HG03139 (cell line): Measurements from ENCODE around the gene HCLS1.
"Not testable (repeated sequence)": the region's sequence is repeated elsewhere in the genome, so short reads cannot be mapped to it uniquely, and the experiment has no call there.

Experiments used
- ATAC-seq: cut with Tn5 transposase; IDR thresholded peaks from one replicate; pipeline ENCODE4 v1.9.1; 2021; ENCODE audit not compliant: unreplicated experiment

The HCLS1 gene

GRCh38 chr3:121599900-121600299 is 60.8 kb downstream of the HCLS1 start:
- ATAC-seq = not testable (repeated sequence)

GRCh38 chr3:121598564-121598963 is 62.1 kb downstream of the HCLS1 start:
- no peak for ATAC-seq

DNA sequence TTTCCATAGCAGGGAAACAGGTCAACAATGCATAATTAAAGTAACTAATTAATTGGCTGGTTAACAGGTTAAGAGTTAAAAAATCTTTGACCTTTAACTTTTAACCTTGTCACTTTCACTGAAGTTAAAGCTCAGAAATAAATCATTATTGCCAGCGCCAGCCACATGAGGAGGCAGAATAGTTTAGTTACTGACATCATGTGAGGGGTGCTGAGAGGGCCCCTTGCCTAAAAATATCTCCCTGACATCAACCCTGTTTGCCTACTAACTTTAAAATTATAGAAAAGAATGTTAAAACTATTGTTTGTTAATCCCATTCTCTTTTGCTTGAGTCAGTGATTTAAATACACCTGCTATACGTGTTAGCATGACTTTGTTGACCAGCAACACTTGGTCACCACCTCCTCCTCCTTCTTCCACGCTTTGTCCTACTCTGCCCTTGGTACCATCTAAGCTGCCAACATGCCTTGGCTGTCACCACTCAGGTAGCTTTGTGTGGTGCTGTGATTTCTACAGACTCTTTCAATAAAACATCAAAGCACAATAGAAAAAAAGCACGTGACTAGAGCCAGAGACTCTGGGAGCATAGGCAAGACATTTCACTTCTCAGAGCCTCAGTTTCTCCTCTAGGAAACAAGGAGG is 64.8 kb downstream of the HCLS1 start:
- ATAC-seq = no peak

DNA sequence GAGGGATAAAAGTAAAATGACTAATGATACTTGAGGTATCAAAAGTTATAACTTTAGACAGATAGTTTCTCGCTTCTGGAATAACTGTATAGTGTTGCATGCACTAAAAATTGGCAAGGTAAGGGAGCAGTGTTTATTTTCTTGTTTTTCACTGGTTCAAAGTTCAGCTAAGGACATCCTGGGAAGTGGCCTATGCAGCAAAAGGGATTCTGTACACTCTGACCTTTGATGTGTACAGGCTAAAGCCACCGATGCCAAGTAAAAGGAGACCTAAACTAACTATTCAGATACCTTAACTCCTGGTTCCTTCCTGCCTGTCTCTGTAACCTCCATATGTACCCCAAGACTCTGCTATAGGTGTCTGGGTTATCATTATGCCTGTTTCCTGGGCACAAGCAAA is 65.9 kb downstream of the HCLS1 start:
- ATAC-seq = no peak

GRCh38 chr3:121593806-121594205 is 66.9 kb downstream of the HCLS1 start:
- not testable (repeated sequence) for ATAC-seq

- no peak for ATAC-seq
Measured at GRCh38 chr3:121592856-121593702, 67.6 kb downstream of the HCLS1 start, which contains the start of gene FBXO40. Gene FBXO40 (plus strand): TSS chr3:121593379. CDS start chr3:121620576, 27,197 bp downstream.

DNA sequence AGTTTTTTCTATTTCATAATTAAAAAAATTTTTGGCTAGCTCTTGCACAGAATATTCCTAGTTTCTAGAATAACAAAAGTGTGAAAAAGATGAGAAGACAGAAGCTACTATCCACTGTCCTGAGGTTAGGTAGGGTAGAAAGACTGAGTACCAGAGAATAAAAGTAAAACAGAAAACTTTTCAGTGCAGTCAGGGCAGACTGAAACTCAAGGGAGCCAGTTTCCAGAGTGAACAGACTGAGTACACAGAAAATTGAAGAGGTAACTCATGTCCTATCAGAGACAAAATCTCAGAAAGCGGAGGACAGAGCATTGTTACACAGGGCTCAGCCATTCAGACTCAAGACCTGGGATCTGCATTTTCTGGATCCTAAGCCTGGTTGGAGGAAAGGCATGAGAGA is 76.3 kb downstream of the HCLS1 start:
- no peak for ATAC-seq

GRCh38 chr3:121581691-121582090 is 79.0 kb downstream of the HCLS1 start:
- ATAC-seq = no peak
